VCaP (cell line): Measurements from ENCODE around the gene RAVER2.

Experiments used
- H3K27ac ChIP-seq: fragments of 450-650 bp; 2 replicates; pipeline ENCODE4 v1.5.1; 2017
- TF ChIP-seq, protein P1 (sequence below): fragments of 450-650 bp; conservative IDR thresholded peaks from 2 replicates; pipeline ENCODE4 v1.5.1; 2017; ENCODE audit warnings: mild to moderate bottlenecking, moderate library complexity

The RAVER2 gene

DNA sequence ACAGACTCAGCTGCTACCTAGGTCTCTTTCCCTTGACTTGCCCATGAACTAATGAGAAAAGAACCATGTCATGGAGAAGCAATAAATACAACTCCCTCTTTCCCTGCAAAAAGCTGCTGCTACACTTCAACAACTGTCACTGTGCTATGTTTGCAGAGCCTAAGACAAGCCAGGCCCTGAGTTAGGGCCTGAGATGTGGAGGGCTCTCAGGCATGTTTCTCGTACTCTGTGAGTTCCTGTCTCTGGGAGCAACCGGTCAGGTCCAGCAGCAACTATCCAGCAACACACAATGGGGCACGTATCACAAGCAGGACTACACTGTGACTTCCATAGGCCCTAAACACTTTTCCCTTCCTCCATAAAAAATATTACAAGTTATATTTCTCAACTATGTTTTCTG lies 129.8 kb downstream of the RAVER2 start:
- TF ChIP-seq, protein P1, sequence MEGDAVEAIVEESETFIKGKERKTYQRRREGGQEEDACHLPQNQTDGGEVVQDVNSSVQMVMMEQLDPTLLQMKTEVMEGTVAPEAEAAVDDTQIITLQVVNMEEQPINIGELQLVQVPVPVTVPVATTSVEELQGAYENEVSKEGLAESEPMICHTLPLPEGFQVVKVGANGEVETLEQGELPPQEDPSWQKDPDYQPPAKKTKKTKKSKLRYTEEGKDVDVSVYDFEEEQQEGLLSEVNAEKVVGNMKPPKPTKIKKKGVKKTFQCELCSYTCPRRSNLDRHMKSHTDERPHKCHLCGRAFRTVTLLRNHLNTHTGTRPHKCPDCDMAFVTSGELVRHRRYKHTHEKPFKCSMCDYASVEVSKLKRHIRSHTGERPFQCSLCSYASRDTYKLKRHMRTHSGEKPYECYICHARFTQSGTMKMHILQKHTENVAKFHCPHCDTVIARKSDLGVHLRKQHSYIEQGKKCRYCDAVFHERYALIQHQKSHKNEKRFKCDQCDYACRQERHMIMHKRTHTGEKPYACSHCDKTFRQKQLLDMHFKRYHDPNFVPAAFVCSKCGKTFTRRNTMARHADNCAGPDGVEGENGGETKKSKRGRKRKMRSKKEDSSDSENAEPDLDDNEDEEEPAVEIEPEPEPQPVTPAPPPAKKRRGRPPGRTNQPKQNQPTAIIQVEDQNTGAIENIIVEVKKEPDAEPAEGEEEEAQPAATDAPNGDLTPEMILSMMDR = no peak
- no peak overlapping the region for H3K27ac ChIP-seq

DNA sequence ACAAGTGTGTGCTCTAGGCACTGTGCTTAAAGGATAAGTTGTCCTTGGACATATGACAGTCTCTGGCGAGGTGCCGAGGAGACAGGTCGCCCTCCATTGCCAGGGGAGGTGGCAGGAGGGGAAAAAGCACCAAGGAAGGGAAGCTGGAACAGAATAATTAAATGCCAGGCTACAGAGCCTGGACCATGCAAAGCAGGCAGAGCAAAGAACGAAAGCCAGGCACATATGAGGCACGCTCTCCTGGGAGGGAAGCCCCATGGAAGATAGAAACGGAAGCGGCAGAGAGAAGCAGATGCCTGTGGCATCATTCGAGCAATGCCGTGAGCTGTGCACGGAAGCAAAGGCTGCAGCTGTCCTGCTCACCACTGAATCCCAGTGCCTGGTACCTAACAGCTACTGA lies 130.2 kb downstream of the RAVER2 start:
- TF ChIP-seq, protein P1 = no peak
- H3K27ac ChIP-seq = no peak overlapping the region

DNA sequence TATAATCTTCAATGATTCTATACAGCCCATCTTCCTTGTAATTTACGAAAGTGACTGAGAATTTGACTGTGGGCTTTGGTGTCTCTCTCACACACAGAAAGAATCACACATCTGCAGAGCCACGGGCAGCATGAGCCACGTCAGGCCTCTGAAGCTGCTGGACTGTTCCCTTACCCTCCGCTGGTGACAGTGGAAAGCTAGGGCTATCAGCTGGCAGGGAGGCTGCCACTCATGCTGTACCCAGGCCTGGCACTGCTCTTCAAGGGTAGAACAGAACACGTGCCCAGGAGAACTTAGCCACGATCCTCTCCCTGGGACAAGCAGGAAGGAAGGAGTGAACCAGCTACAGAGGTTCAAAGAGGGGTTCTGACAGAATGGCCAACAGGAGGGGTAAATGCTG lies 130.7 kb downstream of the RAVER2 start:
- no peak overlapping the region for H3K27ac ChIP-seq
- TF ChIP-seq, protein P1 = no peak

DNA sequence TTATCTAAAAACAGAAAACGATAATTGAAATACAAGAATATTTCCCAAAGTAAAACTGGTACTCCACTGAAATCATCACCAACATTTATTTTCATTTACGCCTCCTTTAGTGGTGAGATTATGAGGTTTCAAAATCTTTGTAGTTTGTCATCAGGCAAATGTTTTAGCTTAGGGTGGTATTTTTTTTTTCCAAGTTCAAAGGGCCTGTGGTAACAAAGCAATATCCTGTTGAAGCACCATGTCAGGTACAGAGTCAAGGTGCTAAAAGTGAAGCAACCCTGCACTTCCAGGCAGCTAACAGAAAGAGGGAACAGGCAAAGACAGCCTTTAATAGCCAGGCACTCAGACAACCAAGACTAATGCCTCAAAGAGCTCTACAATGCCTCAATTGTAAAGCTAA lies 132.3 kb downstream of the RAVER2 start:
- H3K27ac ChIP-seq = no peak overlapping the region
- TF ChIP-seq, protein P1 = no peak

DNA sequence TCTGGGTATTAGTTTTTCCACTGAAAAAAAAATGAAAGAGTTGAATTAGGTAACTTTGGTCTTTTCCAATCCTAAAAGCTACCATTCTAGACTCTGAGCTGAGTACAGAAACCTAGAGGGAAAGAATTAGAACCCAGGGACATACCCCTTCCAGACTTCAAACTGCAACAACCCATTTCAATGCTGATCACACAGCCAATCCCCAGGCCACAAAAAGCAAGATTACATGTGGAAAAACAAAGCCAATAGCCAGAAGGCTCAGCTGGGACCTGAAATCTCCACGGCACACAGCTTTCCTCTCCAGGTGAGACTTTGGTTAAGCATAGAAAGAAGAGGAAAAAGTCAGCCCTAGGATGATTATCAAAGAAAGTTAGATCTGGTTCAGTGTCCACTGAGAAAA lies 132.7 kb downstream of the RAVER2 start:
- TF ChIP-seq, protein P1 = no peak
- no peak overlapping the region for H3K27ac ChIP-seq

DNA sequence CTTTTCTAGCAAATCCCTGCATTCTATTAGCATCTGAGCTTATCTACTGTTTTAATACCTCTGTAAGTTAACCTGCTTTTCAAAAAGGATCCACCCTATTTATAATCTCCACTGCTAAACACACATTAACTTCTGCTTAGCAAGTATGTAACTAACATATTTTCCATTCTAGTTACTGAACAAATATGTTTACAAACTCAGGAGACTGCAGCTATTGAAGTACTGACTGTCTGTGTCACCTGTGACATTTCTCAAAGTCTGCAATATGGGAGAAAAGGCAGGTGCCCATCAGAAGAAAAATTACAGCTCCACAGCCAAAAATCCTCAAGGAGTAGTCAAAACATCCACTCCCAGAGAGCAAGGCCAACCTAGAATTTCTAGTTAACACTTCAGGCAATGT lies 133.2 kb downstream of the RAVER2 start:
- H3K27ac ChIP-seq = no peak overlapping the region
- TF ChIP-seq, protein P1 = no peak

DNA sequence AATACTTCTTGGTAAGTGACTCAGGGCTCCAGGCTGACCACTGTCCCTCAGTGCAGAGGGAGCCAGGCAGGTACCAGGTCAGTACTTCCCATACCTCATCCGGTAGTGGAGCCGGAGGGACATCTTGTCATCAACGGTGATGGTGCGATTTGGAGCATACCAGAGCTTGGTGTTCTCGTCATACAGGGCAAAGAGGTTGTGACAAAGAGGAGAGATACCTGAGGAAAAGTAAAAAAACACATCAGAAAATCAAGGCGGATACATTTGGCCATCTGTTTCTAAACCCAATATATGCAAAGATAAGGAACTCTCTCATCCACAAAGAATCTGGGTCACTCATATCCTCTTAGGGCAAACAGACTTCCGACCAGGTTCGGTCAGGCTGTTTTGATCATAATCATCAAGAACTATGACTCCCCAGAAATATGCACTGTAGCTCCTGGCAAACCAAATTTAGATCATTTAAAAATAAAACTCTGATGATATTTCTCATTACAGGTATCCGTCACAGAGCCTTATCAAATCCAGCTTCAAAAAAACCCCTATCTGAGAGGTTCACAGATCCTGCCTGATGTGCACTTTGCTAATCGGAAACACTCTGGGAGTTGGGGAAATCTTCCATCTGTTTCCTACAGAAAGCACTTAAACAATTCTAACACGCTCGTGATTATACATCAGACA lies 134.2 kb downstream of the RAVER2 start:
- H3K27ac ChIP-seq = no peak overlapping the region

More for the DNA sequence above, 134.2 kb downstream of the RAVER2 start:
- TF ChIP-seq, protein P1 = no peak
